Caco-2 (cell line): Measurements from ENCODE around the gene LRRC59. TPM values are rescaled to one million over a fixed set of nuclear protein-coding genes. Genes with fewer than 3 reads are reported as not detected.

ENCODE experiments used
- BruUV-seq: library from RNA; stranded (reverse); fragments of 400-500 nt; replicated peaks from 2 replicates; lab custom pipeline; 2021; lab: Mats Ljungman, UMichigan
- CTCF ChIA-PET: fragments of 300-600 bp; sonication (Branson Sonifier 250); formaldehyde crosslinking; loops from one replicate; lab custom pipeline; 2022; ENCODE audit warnings: antibody characterized with exemption; lab: Charles Lee
- POLR2A ChIA-PET: fragments of 300-600 bp; sonication (Branson Sonifier 250); formaldehyde crosslinking; loops from one replicate; lab custom pipeline; 2022; ENCODE audit warnings: antibody characterized with exemption; lab: Charles Lee
- DNase-seq, 2 experiments: peaks; one replicate each; pipeline versions ENCODE4 v3.0.0 to v3.0.0-alpha.2; 2020 to 2022
- H3K27me3 ChIP-seq: replicated peaks from 2 replicates; pipeline ENCODE4 v1.6.0; 2011; ENCODE audit warnings: low read length; ENCODE audit not compliant: control insufficient read depth, insufficient read depth
- H3K36me3 ChIP-seq: 2 replicates; pipeline ENCODE4 v1.5.1; 2011; ENCODE audit warnings: low read length; ENCODE audit not compliant: control insufficient read depth, insufficient read depth
- H3K4me1 ChIP-seq: fragments of 250-450 bp; sonication (Bioruptor Pico); 2 replicates; pipeline ENCODE4 v1.5.1; 2020; ENCODE audit warnings: mild to moderate bottlenecking
- H3K4me3 ChIP-seq: 2 replicates; pipeline ENCODE4 v1.5.1; 2011; ENCODE audit warnings: low read depth, mild to moderate bottlenecking, control low read depth, low read length
- H3K9me3 ChIP-seq: fragments of 250-450 bp; sonication (Bioruptor Pico); 2 replicates; pipeline ENCODE4 v1.5.1; 2020; ENCODE audit warnings: mild to moderate bottlenecking, moderate library complexity
- H3K27ac Mint-ChIP-seq: one replicate; pipeline ENCODE4 v1.8.0; 2022; ENCODE audit warnings: mixed read lengths; ENCODE audit not compliant: unreplicated experiment
- H3K27me3 Mint-ChIP-seq: one replicate; pipeline ENCODE4 v1.8.0; 2022; ENCODE audit warnings: mixed read lengths; ENCODE audit not compliant: insufficient read depth, unreplicated experiment
- H3K36me3 Mint-ChIP-seq: one replicate; pipeline ENCODE4 v1.8.0; 2022; ENCODE audit warnings: mild to moderate bottlenecking, mixed read lengths; ENCODE audit not compliant: insufficient read depth, unreplicated experiment
- H3K4me1 Mint-ChIP-seq: one replicate; pipeline ENCODE4 v1.8.0; 2022; ENCODE audit warnings: low read depth, mixed read lengths; ENCODE audit not compliant: unreplicated experiment
- H3K4me3 Mint-ChIP-seq: one replicate; pipeline ENCODE4 v1.8.0; 2022; ENCODE audit warnings: mild to moderate bottlenecking, moderate library complexity, mixed read lengths; ENCODE audit not compliant: unreplicated experiment
- H3K9me3 Mint-ChIP-seq: one replicate; pipeline ENCODE4 v1.8.0; 2022; ENCODE audit warnings: mixed read lengths; ENCODE audit not compliant: unreplicated experiment
- CTCF ChIP-seq, 2 experiments: fragments of 200-600 bp in 1 of 2; IDR thresholded peaks; 1 replicate in 1 of 2; 2 replicates in 1 of 2; pipeline versions ENCODE4 v1.5.1 to v1.8.0; 2011 to 2022; ENCODE audit warnings: antibody characterized with exemption in 1 of 2, control low read depth in 1 of 2, inconsistent platforms in 1 of 2, low read depth in 1 of 2, low read length in 1 of 2, mild to moderate bottlenecking in 1 of 2, moderate library complexity in 1 of 2; ENCODE audit not compliant: insufficient read depth in 1 of 2, severe bottlenecking in 1 of 2, unreplicated experiment in 1 of 2
- intact Hi-C: fragments of 100-400 bp; cut with micrococcal nuclease; formaldehyde crosslinking; loops from one replicate; pipeline ENCODE4 v1.10.0; 2022; ENCODE audit not compliant: unreplicated experiment
- total RNA-seq: library from RNA; stranded (reverse); gene quantifications from 2 replicates; pipeline ENCODE4 v1.2.3, GENCODE V29; 2022

The LRRC59 gene
- total RNA-seq, 1 experiment from 2014 or later, result 324 TPM

GRCh38 chr17:50375858-50376538, 21.3 kb downstream of the LRRC59 start:
- H3K4me3 Mint-ChIP-seq, result no peak overlapping the region
- CTCF ChIA-PET, result no interaction called here

GRCh38 chr17:50373705-50374104, 23.6 kb downstream of the LRRC59 start:
- Mint-ChIP-seq H3K27me3 (no peaks in the 10 kb centered on the region), H3K9me3 (no peaks in the 10 kb centered on the region), H3K36me3 (peaks cover 53% of the 10 kb centered on the region), H3K4me1 (peaks cover 17% of the 10 kb centered on the region), H3K27ac (peak overlapping the region; percentile 98), H3K4me3 (peak overlapping the region; percentile 89)
- intact Hi-C loops, result loop anchor here (2.0 kb wide), 1 partner anchor 27 kb away; the partner anchor contains the start of gene XYLT2
- peak overlapping the region; percentile 52 for H3K4me3 ChIP-seq
- no peak for DNase-seq
- no TSS peak for BruUV-seq
- H3K9me3 ChIP-seq, result no peaks in the 10 kb centered on the region
- H3K27me3 ChIP-seq, result no peaks in the 10 kb centered on the region
- peaks cover 9% of the 10 kb centered on the region for H3K36me3 ChIP-seq
- peaks cover 7% of the 10 kb centered on the region; the same call in 1 of the 2 replicates for H3K4me1 ChIP-seq
- ChIA-PET POLR2A (interaction anchor here (0.8 to 1.3 kb wide), 3 partner anchors 12 to 24 kb away, joined by 3 to 5 read pairs (median 3); no protein-coding TSS in a partner anchor), CTCF (interaction anchor here (2.0 to 2.4 kb wide), 2 partner anchors 12 to 23 kb away, joined by 9 to 13 read pairs; partner anchors contain the start of gene LRRC59)
- TF ChIP-seq CTCF (IDR thresholded peaks at IDR 0.05; ENCODE audit: insufficient read depth in 1 of 2, low read depth in 1 of 2, low read length in 1 of 2, severe bottlenecking in 1 of 2, unreplicated experiment in 1 of 2), result no peak

More at GRCh38 chr17:50375858-50376538, 21.3 kb downstream of the LRRC59 start:
- Histone ChIP-seq H3K27me3 (no peaks in the 10 kb centered on the region), H3K36me3 (0 out of 2 replicates have a peak, but pooled peaks cover 1% of the 10 kb centered on the region), H3K4me3 (no peak overlapping the region), H3K9me3 (no peaks in the 10 kb centered on the region), H3K4me1 (peaks cover 7% of the 10 kb centered on the region; the same call in 1 of the 2 replicates)
- peaks cover 54% of the 10 kb centered on the region for H3K36me3 Mint-ChIP-seq
- no peak for TF ChIP-seq CTCF (IDR thresholded peaks at IDR 0.05; ENCODE audit: insufficient read depth in 1 of 2, low read depth in 1 of 2, low read length in 1 of 2, severe bottlenecking in 1 of 2, unreplicated experiment in 1 of 2)
- H3K27ac Mint-ChIP-seq, result no peak overlapping the region
- no TSS peak for BruUV-seq
- POLR2A ChIA-PET, result no interaction called here
- H3K4me1 Mint-ChIP-seq, result peaks cover 17% of the 10 kb centered on the region
- no peaks in the 10 kb centered on the region for H3K9me3 Mint-ChIP-seq
- H3K27me3 Mint-ChIP-seq, result no peaks in the 10 kb centered on the region
- intact Hi-C loops, result no loop called here
- no peak for DNase-seq

DNA sequence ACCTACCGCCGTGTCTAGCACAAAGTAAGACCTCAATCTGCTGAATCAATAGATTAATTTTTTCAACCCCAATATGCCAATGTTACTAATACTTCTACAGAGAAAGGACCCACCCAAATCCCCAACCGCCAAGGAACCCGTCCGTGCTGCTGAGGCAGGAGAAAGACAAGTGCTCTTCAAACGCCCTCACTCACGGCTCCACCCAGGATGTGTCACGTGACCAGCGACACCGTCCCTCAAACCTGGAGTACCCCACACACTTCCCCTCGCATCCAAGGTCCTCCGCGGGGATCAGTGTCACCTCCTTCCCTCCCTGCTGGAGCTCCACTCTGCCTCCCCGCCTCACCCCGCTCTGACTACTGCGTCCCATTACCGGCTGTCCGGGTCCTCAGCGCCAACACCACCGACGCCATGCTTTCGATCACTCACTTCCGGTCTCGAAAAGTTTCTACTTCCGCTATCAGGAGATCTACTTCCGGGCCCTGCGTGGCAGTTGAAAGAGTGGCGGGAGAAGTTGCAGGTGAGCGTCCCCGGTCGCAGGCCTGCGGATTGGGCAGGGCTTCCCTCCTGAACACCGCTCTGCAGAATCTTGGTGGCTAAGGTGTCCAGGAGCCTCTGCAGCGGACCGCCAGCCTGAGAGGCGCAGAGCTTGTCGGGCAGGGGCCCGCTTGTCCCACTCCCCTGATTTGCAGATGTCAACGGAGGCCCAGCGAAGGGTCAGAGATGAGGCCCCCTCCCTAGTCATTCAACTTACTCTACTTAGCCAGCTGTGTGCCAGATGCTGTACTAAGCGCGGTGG, 24.4 kb downstream of the LRRC59 start, which contains the start of the genes EME1 and MRPL27:
Gene EME1, plus strand, starts transcription at position 472 of the 799 bp plus-strand sequence. CDS start 1,980 bp downstream, outside the sequence.
Gene MRPL27, minus strand, starts transcription at position 427 of the 799 bp plus-strand sequence. Its CDS starts 14 bp downstream, at position 413.
- no peak for TF ChIP-seq CTCF (IDR thresholded peaks at IDR 0.05; ENCODE audit: insufficient read depth in 1 of 2, low read depth in 1 of 2, low read length in 1 of 2, severe bottlenecking in 1 of 2, unreplicated experiment in 1 of 2)
- peak within 1 kb of the TSS; percentile 52 for H3K4me3 ChIP-seq
- H3K9me3 ChIP-seq, result no peaks in the 10 kb centered on the region
- CTCF ChIA-PET, result interaction anchor here (0.5 to 2.4 kb wide), 3 partner anchors 11 to 696 kb away, joined by 4 to 13 read pairs (median 9); partner anchors contain the start of gene LRRC59
- no peaks in the 10 kb centered on the region for H3K9me3 Mint-ChIP-seq
- H3K4me3 Mint-ChIP-seq, result peak within 1 kb of the TSS; percentile 89
- peaks cover 12% of the 10 kb centered on the region for H3K36me3 ChIP-seq
- DNase-seq, result peak; percentile 96
- H3K36me3 Mint-ChIP-seq, result peaks cover 53% of the 10 kb centered on the region
- no peaks in the 10 kb centered on the region for H3K27me3 ChIP-seq
- peaks cover 7% of the 10 kb centered on the region; the same call in 1 of the 2 replicates for H3K4me1 ChIP-seq
- intact Hi-C loops, result loop anchor here (2.0 kb wide), 1 partner anchor 26 kb away; the partner anchor contains the start of gene XYLT2
- POLR2A ChIA-PET, result interaction anchor here (0.5 to 1.3 kb wide), 4 partner anchors 11 to 215 kb away, joined by 3 to 7 read pairs (median 4); partner anchors contain the start of gene LRRC59
- H3K27me3 Mint-ChIP-seq, result no peaks in the 10 kb centered on the region
- peak within 1 kb of the TSS; percentile 98 for H3K27ac Mint-ChIP-seq
- H3K4me1 Mint-ChIP-seq, result peaks cover 17% of the 10 kb centered on the region
- BruUV-seq, result TSS peak; percentile 68
